Activated naive CD4-positive, alpha-beta T cell treated with anti-CD3 and anti-CD28 coated beads, Interleukin-2, amount 50 U/mL, for 16 hours (primary cell): ENCODE results near the gene NGEF.

Source experiments
- DNase-seq: peaks from one replicate; pipeline ENCODE4 v3.0.0-alpha.2; 2020

NGEF gene

GRCh38 chr2:232993231-232993821 is 19.7 kb downstream of the NGEF start:
- DNase-seq: no peak

- no peak for DNase-seq
Measured at GRCh38 chr2:232986155-232986554, 26.9 kb downstream of the NGEF start.

- DNase-seq: no peak
Measured at GRCh38 chr2:232984451-232985207, 28.4 kb downstream of the NGEF start.

DNA sequence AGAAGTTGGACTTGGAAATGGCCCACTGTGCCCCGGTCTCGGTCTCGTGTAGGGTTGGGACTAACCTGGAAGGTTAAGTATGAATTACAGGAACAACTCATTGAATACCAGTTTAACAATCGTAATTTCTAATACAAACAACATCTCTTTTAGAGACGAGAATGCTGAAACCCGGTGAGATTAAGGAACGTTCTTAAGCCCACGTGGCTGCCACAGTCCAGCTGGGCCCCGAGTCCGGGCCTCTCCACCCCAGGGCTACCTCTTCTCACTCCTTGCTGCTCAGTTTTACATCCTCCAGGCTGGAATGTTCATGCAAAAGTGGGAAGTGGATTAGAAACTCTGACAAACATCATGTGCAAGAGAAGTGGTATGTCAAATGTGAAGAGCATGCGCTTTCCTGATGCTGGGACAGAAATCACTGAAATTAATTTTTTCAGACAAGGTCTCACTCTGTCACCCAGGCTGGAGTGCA is 29.4 kb downstream of the NGEF start:
- DNase-seq: no peak

GRCh38 chr2:232982926-232983668 is 30.0 kb downstream of the NGEF start:
- DNase-seq: no peak

- DNase-seq: no peak
Measured at GRCh38 chr2:232981767-232982360, 31.2 kb downstream of the NGEF start.

- no peak for DNase-seq
Measured at GRCh38 chr2:232981356-232981755, 31.7 kb downstream of the NGEF start.

DNA sequence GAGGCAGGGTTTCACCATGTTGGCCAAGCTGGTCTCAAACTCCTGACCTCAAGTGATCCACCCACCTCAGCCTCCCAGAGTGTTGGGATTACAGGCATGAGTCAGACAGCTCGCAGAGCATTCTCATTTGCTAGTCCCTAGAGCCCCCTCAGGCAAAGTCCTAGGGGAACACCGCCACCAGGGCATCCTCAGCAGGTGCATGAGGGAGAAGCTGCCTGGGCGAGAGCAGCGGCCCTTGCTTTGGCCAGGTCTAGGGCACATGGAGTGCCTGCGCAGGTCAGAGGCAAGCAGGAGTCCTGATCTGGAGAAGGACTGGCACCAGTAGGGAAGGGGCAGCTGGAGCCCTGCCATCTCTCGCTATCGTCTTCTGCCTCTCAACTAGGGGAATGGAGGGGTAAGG is 32.4 kb downstream of the NGEF start:
- no peak for DNase-seq

DNA sequence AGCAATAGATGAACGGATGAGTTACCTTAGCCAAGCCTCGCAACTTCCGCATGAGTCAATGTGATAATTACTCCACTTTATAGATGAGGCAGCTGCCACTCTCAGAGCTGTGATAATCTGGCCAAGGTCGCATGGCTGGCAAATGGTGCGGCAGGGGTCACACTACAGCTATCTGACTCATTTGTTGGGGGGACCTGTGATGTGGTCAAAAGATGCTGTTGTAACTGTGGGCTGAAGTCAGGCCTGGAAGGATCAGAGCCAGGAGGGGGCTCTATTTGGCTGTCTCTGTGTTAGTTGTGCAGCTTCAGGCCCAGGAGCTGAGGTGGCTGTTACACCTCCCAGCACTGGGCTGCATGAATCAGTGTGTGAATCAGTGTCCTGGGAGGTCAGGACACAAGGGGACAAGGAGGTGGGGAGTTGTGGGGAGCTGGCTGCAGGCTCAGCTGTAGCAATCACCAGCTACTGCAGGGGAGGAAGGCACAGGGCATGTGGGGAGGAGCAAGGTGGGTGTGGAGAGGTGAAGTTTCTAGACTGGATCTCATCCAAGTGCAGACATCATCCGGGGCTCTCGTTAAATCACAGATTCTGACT is 33.1 kb downstream of the NGEF start:
- DNase-seq: no peak

- DNase-seq: no peak
Measured at GRCh38 chr2:232977438-232977971, 35.6 kb downstream of the NGEF start.

- DNase-seq: no peak
Measured at GRCh38 chr2:232976666-232977437, 36.2 kb downstream of the NGEF start.

GRCh38 chr2:232976176-232976575 is 36.9 kb downstream of the NGEF start:
- no peak for DNase-seq

- no peak for DNase-seq
Measured at GRCh38 chr2:232974396-232974795, 38.7 kb downstream of the NGEF start.

- no peak for DNase-seq
Measured at GRCh38 chr2:232973796-232974195, 39.3 kb downstream of the NGEF start.

- DNase-seq: no peak
Measured at GRCh38 chr2:232973011-232973735, 39.9 kb downstream of the NGEF start.

DNA sequence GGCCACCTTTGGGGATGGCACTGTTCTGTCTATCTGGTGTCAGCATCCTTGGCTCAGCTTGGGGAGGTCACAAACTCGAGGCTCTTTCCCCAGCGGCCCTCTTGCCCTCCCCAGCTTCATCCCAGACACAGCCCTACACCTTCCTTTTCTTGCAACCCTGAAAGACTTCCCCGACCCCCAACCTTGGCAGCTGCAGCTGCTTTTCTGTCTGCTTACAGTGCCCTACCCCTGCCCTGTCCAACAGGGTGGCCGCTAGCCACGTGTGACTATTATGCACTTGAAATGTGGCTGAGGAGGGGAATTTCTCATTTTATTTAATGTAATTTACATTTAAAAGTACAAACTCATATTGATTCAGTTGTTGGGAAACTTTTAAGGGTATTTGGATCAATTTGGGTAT is 41.3 kb downstream of the NGEF start:
- no peak for DNase-seq

GRCh38 chr2:232970051-232970450 is 43.0 kb downstream of the NGEF start:
- DNase-seq: no peak

DNA sequence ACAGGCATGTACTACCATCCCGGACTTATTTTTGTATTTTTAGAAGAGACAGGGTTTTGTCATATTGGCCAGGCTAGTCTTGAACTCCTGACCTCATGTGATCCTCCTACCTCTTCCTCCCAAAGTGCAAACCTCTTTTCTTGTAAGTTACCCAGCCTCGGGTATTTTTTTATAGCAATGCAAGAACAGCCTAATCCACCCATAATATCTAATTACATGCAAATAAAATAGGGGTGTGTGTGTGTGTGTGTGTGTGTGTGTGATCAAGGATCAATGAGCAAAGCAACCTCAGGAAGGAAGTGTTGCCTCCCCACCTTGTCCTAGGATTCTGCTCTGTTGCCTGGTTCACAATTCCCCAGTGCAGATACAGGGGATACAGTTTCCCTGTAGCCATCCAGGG is 45.6 kb downstream of the NGEF start:
- no peak for DNase-seq

GRCh38 chr2:232966122-232966521 is 46.9 kb downstream of the NGEF start:
- DNase-seq: no peak

GRCh38 chr2:232963913-232964312 is 49.1 kb downstream of the NGEF start:
- no peak for DNase-seq

DNA sequence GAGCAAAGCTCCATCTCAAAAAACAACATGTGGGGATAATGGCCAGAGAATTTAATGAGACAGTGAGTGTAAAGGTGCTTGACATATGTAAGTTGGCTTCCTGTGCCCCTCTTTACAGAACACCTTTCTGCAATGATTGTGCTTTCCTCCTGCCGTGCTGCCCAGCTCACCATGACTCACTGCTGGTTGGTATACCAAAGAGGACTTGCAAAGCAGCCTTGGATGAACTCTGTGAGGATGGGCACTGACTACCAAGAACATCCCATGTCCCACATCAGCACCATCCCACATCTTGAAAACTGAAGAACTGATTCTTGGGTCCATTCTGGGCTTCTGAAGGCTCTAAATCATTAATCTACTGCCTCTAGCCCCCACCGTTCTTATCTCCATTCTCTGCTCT is 52.2 kb downstream of the NGEF start:
- DNase-seq: no peak
